K562 treated with DMSO at 1 percent for 48 hours (cell line): Measurements from ENCODE around the gene TMPRSS12. TPM values are rescaled to one million over a fixed set of nuclear protein-coding genes. Genes with fewer than 3 reads are reported as not detected.

Experiments
- total RNA-seq: library from RNA; unstranded; fragments of 300-600 nt; gene quantifications from 2 replicates; pipeline ENCODE4 v1.2.3, GENCODE V29; 2022; ENCODE audit warnings: low replicate concordance; ENCODE audit errors: extremely low read depth

TMPRSS12 gene
- not detected in 2 replicates for total RNA-seq

GRCh38 chr12:50842637-50843493, at the start of gene TMPRSS12:
TMPRSS12 (plus strand) TSS chr12:50842926; CDS start chr12:50842965, 39 bp downstream.

Other genes starting within 250 kb of the TMPRSS12 start
- gene ATF1, start 78.8 kb upstream of the TMPRSS12 start, total RNA-seq = not detected in 2 replicates
- not detected in 2 replicates for gene HIGD1C, start 109.6 kb downstream of the TMPRSS12 start, total RNA-seq
- gene SLC11A2, start 183.5 kb downstream of the TMPRSS12 start, total RNA-seq = not detected in 2 replicates
- gene LETMD1, start 205.4 kb downstream of the TMPRSS12 start, total RNA-seq = not detected in 2 replicates
- gene CSRNP2, start 240.7 kb downstream of the TMPRSS12 start, total RNA-seq = 698 TPM in 1 of 2 replicates, not detected in the other